HCT116 (cell line): ENCODE data around the gene GRIK3. TPM values are rescaled to one million over a fixed set of nuclear protein-coding genes. Genes with fewer than 3 reads are reported as not detected.

ENCODE experiments used
- ATAC-seq: fragments of 200-7000 bp; cut with Tn5 transposase; 2 replicates; pipeline ENCODE4 v1.9.1; 2020; ENCODE audit warnings: mild to moderate bottlenecking, moderate library complexity
- BruUV-seq: library from RNA; stranded (reverse); fragments of 400-500 nt; replicated peaks from 2 replicates; lab custom pipeline; 2021; lab: Mats Ljungman, UMichigan
- CTCF ChIA-PET: fragments of 300-600 bp; sonication (Branson Sonifier 250); formaldehyde crosslinking; loops from one replicate; lab custom pipeline; 2021; ENCODE audit warnings: antibody characterized with exemption; lab: Charles Lee
- POLR2A ChIA-PET: fragments of 300-600, 350-600 bp; sonication (Branson Sonifier 250); formaldehyde crosslinking; loops from one replicate; lab custom pipeline; 2021; ENCODE audit warnings: antibody characterized with exemption; lab: Charles Lee
- RAD21 ChIA-PET, 2 experiments: fragments of 300-600 bp; sonication (Branson Sonifier 250); formaldehyde crosslinking; loops; one replicate each; lab custom pipeline; 2023; ENCODE audit warnings: low total read pairs in 2 of 2; ENCODE audit not compliant: uncharacterized antibody in 2 of 2, unreplicated experiment in 2 of 2, low non-redundant PET in 1 of 2; lab: Charles Lee
- DNase-seq: peaks from one replicate; pipeline ENCODE4 v3.0.0-alpha.2; 2010; ENCODE audit warnings: low read depth, low spot score
- H2AFZ ChIP-seq: fragments of 200-600 bp; shearing (Covaris generic), sonication (generic); 2 replicates; pipeline ENCODE4 v1.6.1; 2017; ENCODE audit warnings: low read depth, mixed run types, mixed read lengths, antibody characterized with exemption, low read length; ENCODE audit not compliant: poor library complexity, severe bottlenecking
- H3K27ac ChIP-seq: 2 replicates; pipeline ENCODE4 v1.5.1; 2012; ENCODE audit warnings: low read depth, low read length
- H3K27me3 ChIP-seq: fragments of 200-600 bp; sonication (generic); 2 replicates; pipeline ENCODE4 v1.6.1; 2016; ENCODE audit warnings: mixed run types, low read length, mixed read lengths; ENCODE audit not compliant: insufficient read depth
- H3K36me3 ChIP-seq, 2 experiments: fragments of 200-500 bp in 1 of 2; fragments of 200-600 bp in 1 of 2; sonication (Bioruptor generic) in 1 of 2; sonication (generic) in 1 of 2; 2 replicates each; pipeline versions ENCODE4 v1.5.1 to v1.6.1; 2014 to 2016; ENCODE audit warnings: low read length in 2 of 2, inconsistent platforms in 1 of 2, mixed read lengths in 1 of 2, mixed run types in 1 of 2; ENCODE audit not compliant: insufficient read depth in 2 of 2, control insufficient read depth in 1 of 2
- H3K4me1 ChIP-seq, 2 experiments: fragments of 200-600 bp in 1 of 2; sonication (generic) in 1 of 2; 2 replicates each; pipeline versions ENCODE4 v1.5.1 to v1.6.1; 2012 to 2017; ENCODE audit warnings: low read length in 2 of 2, inconsistent platforms in 1 of 2, mild to moderate bottlenecking in 1 of 2, mixed read lengths in 1 of 2, mixed run types in 1 of 2, moderate library complexity in 1 of 2; ENCODE audit not compliant: insufficient read depth in 2 of 2, control insufficient read depth in 1 of 2
- H3K4me2 ChIP-seq: fragments of 200-600 bp; sonication (generic); 2 replicates; pipeline ENCODE4 v1.6.1; 2017; ENCODE audit warnings: mixed run types, low read length, mixed read lengths
- H3K4me3 ChIP-seq, 2 experiments: fragments of 200-600 bp in 1 of 2; sonication (generic) in 1 of 2; replicated peaks in 1 of 2; 2 replicates each; pipeline ENCODE4 v1.5.1; 2011 to 2016; ENCODE audit warnings: low read length in 2 of 2, control low read depth in 1 of 2, low read depth in 1 of 2, mild to moderate bottlenecking in 1 of 2, mixed read lengths in 1 of 2, mixed run types in 1 of 2
- H3K79me2 ChIP-seq: fragments of 200-600 bp; sonication (generic); 2 replicates; pipeline ENCODE4 v1.6.1; 2017; ENCODE audit warnings: mild to moderate bottlenecking, mixed run types, low read length, moderate library complexity, mixed read lengths; ENCODE audit not compliant: insufficient read depth
- H3K9ac ChIP-seq: fragments of 200-600 bp; sonication (generic); 2 replicates; pipeline ENCODE4 v1.6.1; 2016; ENCODE audit warnings: low read length, mixed read lengths
- H3K9me2 ChIP-seq: fragments of 200-600 bp; sonication (generic), shearing (Covaris generic); 2 replicates; pipeline ENCODE4 v1.6.1; 2017; ENCODE audit warnings: mixed run types, mild to moderate bottlenecking, moderate library complexity; ENCODE audit not compliant: insufficient read depth
- H3K9me3 ChIP-seq, 2 experiments: fragments of 200-500 bp in 1 of 2; fragments of 200-600 bp in 1 of 2; sonication (Bioruptor generic) in 1 of 2; sonication (generic) in 1 of 2; 2 replicates each; pipeline ENCODE4 v1.6.1; 2014 to 2017; ENCODE audit warnings: low read length in 2 of 2, mixed read lengths in 2 of 2, inconsistent platforms in 1 of 2, low read depth in 1 of 2, mild to moderate bottlenecking in 1 of 2, mixed run types in 1 of 2, moderate library complexity in 1 of 2; ENCODE audit not compliant: control insufficient read depth in 1 of 2, insufficient read depth in 1 of 2
- H4K20me1 ChIP-seq: fragments of 200-600 bp; sonication (generic), shearing (Covaris generic); 2 replicates; pipeline ENCODE4 v1.6.1; 2017; ENCODE audit warnings: mixed run types, mild to moderate bottlenecking, moderate library complexity; ENCODE audit not compliant: insufficient read depth
- CBX3 ChIP-seq: IDR thresholded peaks from 2 replicates; pipeline ENCODE4 v1.6.1; 2012; ENCODE audit warnings: low read depth
- CEBPB ChIP-seq: IDR thresholded peaks from 2 replicates; pipeline ENCODE4 v1.6.1; 2012; ENCODE audit warnings: low read depth
- ELF1 ChIP-seq: IDR thresholded peaks from 2 replicates; pipeline ENCODE4 v1.6.1; 2012; ENCODE audit warnings: low read depth, borderline replicate concordance
- FOSL1 ChIP-seq: IDR thresholded peaks from 2 replicates; pipeline ENCODE4 v1.6.1; 2012; ENCODE audit warnings: low read depth
- JUND ChIP-seq: IDR thresholded peaks from 2 replicates; pipeline ENCODE4 v1.6.1; 2012
- POLR2A ChIP-seq: IDR thresholded peaks from 2 replicates; pipeline ENCODE4 v1.7.0; 2011; ENCODE audit warnings: borderline replicate concordance; ENCODE audit not compliant: insufficient read depth, insufficient read length; ENCODE audit errors: extremely low read depth
- POLR2AphosphoS5 ChIP-seq: IDR thresholded peaks from 2 replicates; pipeline ENCODE4 v1.6.1; 2011; ENCODE audit warnings: mild to moderate bottlenecking, low read depth, low read length, moderate library complexity
- RAD21 ChIP-seq: IDR thresholded peaks from 2 replicates; pipeline ENCODE4 v1.6.1; 2012; ENCODE audit warnings: low read depth, mild to moderate bottlenecking
- SIN3A ChIP-seq: IDR thresholded peaks from 2 replicates; pipeline ENCODE4 v1.6.1; 2012; ENCODE audit warnings: low read depth
- SRF ChIP-seq: IDR thresholded peaks from 2 replicates; pipeline ENCODE4 v1.6.1; 2012; ENCODE audit warnings: low read depth
- TCF7L2 ChIP-seq: IDR thresholded peaks from 2 replicates; pipeline ENCODE4 v1.7.0; 2011; ENCODE audit warnings: borderline replicate concordance, inconsistent platforms; ENCODE audit not compliant: insufficient read depth, insufficient read length; ENCODE audit errors: extremely low read depth
- ZFX ChIP-seq: fragments of 450-650 bp; IDR thresholded peaks from 2 replicates; pipeline ENCODE4 v1.6.1; 2017
- ZNF274 ChIP-seq: fragments of 200-500 bp; sonication (Bioruptor generic); IDR thresholded peaks from 2 replicates; pipeline ENCODE4 v1.6.1; 2014; ENCODE audit warnings: mild to moderate bottlenecking, low read depth, low read length, inconsistent platforms
- intact Hi-C: fragments of 100-400 bp; cut with micrococcal nuclease; formaldehyde crosslinking; loops from 2 replicates; pipeline ENCODE4 v1.10.0; 2022
- total RNA-seq: library from RNA; stranded (reverse); gene quantifications from one replicate; pipeline ENCODE4 v1.2.1, GENCODE V29; 2021; ENCODE audit not compliant: unreplicated experiment
- TF ChIP-seq, protein P1 (sequence below): IDR thresholded peaks from 2 replicates; pipeline ENCODE4 v1.6.1; 2012
- TF ChIP-seq, protein P2 (sequence below): IDR thresholded peaks from 2 replicates; pipeline ENCODE4 v1.6.1; 2012
- TF ChIP-seq, protein P3 (sequence below): IDR thresholded peaks from 2 replicates; pipeline ENCODE4 v1.6.1; 2011; ENCODE audit warnings: mild to moderate bottlenecking, low read length, moderate library complexity; ENCODE audit not compliant: insufficient replicate concordance; ENCODE audit errors: extremely low read depth
- TF ChIP-seq, protein P4 (sequence below): IDR thresholded peaks from 2 replicates; pipeline ENCODE4 v1.6.1; 2012; ENCODE audit warnings: low read depth
- TF ChIP-seq, protein P5 (sequence below), 3 experiments: fragments of 200-600 bp in 1 of 3; sonication (generic) in 1 of 3; IDR thresholded peaks in 2 of 3; conservative IDR thresholded peaks in 1 of 3; 2 replicates each; pipeline ENCODE4 v1.5.1; 2012 to 2017; ENCODE audit warnings: low read depth in 2 of 3, low read length in 2 of 3, antibody characterized with exemption in 1 of 3, borderline replicate concordance in 1 of 3, control low read depth in 1 of 3, mild to moderate bottlenecking in 1 of 3, mixed read lengths in 1 of 3, mixed run types in 1 of 3, moderate library complexity in 1 of 3; ENCODE audit not compliant: insufficient read depth in 1 of 3

GRIK3 gene
- total RNA-seq, 1 experiment from 2014 or later, result not detected

DNA sequence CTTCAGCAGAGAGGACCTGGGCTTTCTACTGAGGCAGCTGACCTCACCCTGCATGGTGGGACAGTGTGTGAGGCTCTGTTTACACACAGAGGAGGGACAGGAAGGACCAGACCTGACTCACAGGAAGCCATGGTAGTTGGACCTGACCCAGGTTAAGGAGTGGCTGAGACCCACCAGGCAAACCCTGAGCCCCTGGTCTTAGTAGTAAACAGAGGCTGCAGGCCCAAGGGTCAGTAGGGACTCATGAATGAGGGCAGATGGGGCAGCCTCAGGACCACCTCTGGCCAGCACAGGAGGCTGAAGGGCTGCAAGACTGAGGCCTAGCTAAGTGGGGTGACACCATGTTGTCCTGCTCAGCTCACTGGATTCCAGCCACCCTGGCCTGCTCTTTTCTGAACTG, 273.2 kb downstream of the GRIK3 start (continued):
- TF ChIP-seq CBX3 (no peak), TCF7L2 (no peak)
- TF ChIP-seq, all 23 proteins: peak for 0

DNA sequence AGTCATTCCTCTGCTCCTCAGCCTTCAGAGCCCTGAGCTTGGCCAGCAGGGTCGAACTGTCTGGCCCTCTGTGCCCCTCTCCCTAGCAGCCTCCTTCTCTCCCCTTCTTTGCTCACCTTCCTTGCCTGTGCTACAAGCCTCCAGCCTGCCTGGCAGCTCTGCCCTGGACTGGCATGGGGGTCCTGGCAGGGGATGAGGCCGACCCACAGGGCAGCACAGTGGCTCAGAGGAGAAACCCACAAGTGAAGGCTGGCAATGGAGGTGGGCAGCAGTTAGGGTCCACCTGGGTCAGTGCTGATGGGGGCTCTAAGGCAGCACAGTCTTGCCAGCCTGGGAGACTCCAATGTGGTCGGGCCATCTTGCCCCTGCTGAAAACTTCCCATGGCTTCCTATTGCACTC, 274.2 kb downstream of the GRIK3 start:
- Histone ChIP-seq H3K27ac (no peak overlapping the region), H3K4me1 (no peaks in the 10 kb centered on the region), H3K9me3 (no peaks in the 10 kb centered on the region), H3K79me2 (no peaks in the 10 kb centered on the region), H2AFZ (no peak overlapping the region), H4K20me1 (no peaks in the 10 kb centered on the region), H3K9me2 (no peaks in the 10 kb centered on the region), H3K36me3 (no peaks in the 10 kb centered on the region), H3K9ac (no peak overlapping the region), H3K4me3 (no peak overlapping the region), H3K4me2 (no peak overlapping the region), H3K27me3 (0 out of 2 replicates have a peak, but pooled peaks cover 9% of the 10 kb centered on the region)
- DNase-seq (no peak), ATAC-seq (no peak)
- CTCF ChIA-PET, result no interaction called here
- RAD21 ChIA-PET, result no interaction called here
- POLR2A ChIA-PET, result interaction anchor here (0.6 kb wide), 1 partner anchor 552 kb away, joined by 3 read pairs; no protein-coding TSS in a partner anchor
- intact Hi-C loops, result no loop called here
- no TSS peak for BruUV-seq
- TF ChIP-seq TCF7L2 (no peak), ZNF274 (no peak), JUND (no peak), SIN3A (no peak), CEBPB (no peak), POLR2AphosphoS5 (no peak), ZFX (no peak), ELF1 (no peak), POLR2A (no peak), FOSL1 (no peak), SRF (no peak), RAD21 (no peak), CBX3 (no peak)
- TF ChIP-seq, protein P1, sequence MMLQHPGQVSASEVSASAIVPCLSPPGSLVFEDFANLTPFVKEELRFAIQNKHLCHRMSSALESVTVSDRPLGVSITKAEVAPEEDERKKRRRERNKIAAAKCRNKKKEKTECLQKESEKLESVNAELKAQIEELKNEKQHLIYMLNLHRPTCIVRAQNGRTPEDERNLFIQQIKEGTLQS, result no peak
- TF ChIP-seq, protein P2, sequence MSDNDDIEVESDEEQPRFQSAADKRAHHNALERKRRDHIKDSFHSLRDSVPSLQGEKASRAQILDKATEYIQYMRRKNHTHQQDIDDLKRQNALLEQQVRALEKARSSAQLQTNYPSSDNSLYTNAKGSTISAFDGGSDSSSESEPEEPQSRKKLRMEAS, result no peak
- TF ChIP-seq, protein P3, sequence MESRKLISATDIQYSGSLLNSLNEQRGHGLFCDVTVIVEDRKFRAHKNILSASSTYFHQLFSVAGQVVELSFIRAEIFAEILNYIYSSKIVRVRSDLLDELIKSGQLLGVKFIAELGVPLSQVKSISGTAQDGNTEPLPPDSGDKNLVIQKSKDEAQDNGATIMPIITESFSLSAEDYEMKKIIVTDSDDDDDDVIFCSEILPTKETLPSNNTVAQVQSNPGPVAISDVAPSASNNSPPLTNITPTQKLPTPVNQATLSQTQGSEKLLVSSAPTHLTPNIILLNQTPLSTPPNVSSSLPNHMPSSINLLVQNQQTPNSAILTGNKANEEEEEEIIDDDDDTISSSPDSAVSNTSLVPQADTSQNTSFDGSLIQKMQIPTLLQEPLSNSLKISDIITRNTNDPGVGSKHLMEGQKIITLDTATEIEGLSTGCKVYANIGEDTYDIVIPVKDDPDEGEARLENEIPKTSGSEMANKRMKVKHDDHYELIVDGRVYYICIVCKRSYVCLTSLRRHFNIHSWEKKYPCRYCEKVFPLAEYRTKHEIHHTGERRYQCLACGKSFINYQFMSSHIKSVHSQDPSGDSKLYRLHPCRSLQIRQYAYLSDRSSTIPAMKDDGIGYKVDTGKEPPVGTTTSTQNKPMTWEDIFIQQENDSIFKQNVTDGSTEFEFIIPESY, result no peak
- TF ChIP-seq, protein P4, sequence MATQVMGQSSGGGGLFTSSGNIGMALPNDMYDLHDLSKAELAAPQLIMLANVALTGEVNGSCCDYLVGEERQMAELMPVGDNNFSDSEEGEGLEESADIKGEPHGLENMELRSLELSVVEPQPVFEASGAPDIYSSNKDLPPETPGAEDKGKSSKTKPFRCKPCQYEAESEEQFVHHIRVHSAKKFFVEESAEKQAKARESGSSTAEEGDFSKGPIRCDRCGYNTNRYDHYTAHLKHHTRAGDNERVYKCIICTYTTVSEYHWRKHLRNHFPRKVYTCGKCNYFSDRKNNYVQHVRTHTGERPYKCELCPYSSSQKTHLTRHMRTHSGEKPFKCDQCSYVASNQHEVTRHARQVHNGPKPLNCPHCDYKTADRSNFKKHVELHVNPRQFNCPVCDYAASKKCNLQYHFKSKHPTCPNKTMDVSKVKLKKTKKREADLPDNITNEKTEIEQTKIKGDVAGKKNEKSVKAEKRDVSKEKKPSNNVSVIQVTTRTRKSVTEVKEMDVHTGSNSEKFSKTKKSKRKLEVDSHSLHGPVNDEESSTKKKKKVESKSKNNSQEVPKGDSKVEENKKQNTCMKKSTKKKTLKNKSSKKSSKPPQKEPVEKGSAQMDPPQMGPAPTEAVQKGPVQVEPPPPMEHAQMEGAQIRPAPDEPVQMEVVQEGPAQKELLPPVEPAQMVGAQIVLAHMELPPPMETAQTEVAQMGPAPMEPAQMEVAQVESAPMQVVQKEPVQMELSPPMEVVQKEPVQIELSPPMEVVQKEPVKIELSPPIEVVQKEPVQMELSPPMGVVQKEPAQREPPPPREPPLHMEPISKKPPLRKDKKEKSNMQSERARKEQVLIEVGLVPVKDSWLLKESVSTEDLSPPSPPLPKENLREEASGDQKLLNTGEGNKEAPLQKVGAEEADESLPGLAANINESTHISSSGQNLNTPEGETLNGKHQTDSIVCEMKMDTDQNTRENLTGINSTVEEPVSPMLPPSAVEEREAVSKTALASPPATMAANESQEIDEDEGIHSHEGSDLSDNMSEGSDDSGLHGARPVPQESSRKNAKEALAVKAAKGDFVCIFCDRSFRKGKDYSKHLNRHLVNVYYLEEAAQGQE, result no peak
- TF ChIP-seq, protein P5, sequence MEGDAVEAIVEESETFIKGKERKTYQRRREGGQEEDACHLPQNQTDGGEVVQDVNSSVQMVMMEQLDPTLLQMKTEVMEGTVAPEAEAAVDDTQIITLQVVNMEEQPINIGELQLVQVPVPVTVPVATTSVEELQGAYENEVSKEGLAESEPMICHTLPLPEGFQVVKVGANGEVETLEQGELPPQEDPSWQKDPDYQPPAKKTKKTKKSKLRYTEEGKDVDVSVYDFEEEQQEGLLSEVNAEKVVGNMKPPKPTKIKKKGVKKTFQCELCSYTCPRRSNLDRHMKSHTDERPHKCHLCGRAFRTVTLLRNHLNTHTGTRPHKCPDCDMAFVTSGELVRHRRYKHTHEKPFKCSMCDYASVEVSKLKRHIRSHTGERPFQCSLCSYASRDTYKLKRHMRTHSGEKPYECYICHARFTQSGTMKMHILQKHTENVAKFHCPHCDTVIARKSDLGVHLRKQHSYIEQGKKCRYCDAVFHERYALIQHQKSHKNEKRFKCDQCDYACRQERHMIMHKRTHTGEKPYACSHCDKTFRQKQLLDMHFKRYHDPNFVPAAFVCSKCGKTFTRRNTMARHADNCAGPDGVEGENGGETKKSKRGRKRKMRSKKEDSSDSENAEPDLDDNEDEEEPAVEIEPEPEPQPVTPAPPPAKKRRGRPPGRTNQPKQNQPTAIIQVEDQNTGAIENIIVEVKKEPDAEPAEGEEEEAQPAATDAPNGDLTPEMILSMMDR (IDR thresholded peaks at IDR 0.05 in 2 of 3, conservative IDR thresholded peaks at IDR 0.05 in 1 of 3; ENCODE audit: borderline replicate concordance in 1 of 3, insufficient read depth in 1 of 3, low read depth in 2 of 3, low read length in 2 of 3), result no peak
